Coronary artery (tissue), 2 donors: ENCODE measurements around the gene GLT8D1.
A peak's percentile ranks its signal among the peaks of the same experiment; 100 is the strongest.

Experiments
- DNase-seq: peaks from one replicate; pipeline ENCODE4 v3.0.0-alpha.2; 2017; ENCODE audit warnings: low spot score
- H3K27ac ChIP-seq, 2 donors: fragments of 200-600 bp; sonication (generic); one replicate each; pipeline ENCODE4 v1.5.1; 2016 to 2019
- H3K4me3 ChIP-seq: fragments of 200-600 bp; sonication (generic); 2 replicates; pipeline ENCODE4 v1.5.1; 2016; ENCODE audit warnings: mild to moderate bottlenecking, moderate library complexity
- TF ChIP-seq, protein P1 (sequence below): fragments of 200-600 bp; sonication (generic); IDR thresholded peaks from one replicate; pipeline ENCODE4 v1.5.1; 2019; ENCODE audit warnings: antibody characterized with exemption

Gene GLT8D1

GRCh38 chr3:52705688-52706686 lies at the start of gene GLT8D1, which contains the start of gene SPCS1:
Gene GLT8D1 (minus strand): TSS chr3:52705791. CDS start chr3:52700460, 5,331 bp downstream.
Gene SPCS1 (plus strand): TSS chr3:52706106. CDS start chr3:52706247, 141 bp downstream.
- peak; percentile 91 for DNase-seq
- Histone ChIP-seq H3K4me3 (peak within 1 kb of the TSS; percentile 83), H3K27ac (peak within 1 kb of the TSS; percentile 76 to 91)
- TF ChIP-seq, protein P1, sequence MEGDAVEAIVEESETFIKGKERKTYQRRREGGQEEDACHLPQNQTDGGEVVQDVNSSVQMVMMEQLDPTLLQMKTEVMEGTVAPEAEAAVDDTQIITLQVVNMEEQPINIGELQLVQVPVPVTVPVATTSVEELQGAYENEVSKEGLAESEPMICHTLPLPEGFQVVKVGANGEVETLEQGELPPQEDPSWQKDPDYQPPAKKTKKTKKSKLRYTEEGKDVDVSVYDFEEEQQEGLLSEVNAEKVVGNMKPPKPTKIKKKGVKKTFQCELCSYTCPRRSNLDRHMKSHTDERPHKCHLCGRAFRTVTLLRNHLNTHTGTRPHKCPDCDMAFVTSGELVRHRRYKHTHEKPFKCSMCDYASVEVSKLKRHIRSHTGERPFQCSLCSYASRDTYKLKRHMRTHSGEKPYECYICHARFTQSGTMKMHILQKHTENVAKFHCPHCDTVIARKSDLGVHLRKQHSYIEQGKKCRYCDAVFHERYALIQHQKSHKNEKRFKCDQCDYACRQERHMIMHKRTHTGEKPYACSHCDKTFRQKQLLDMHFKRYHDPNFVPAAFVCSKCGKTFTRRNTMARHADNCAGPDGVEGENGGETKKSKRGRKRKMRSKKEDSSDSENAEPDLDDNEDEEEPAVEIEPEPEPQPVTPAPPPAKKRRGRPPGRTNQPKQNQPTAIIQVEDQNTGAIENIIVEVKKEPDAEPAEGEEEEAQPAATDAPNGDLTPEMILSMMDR = no peak

DNA sequence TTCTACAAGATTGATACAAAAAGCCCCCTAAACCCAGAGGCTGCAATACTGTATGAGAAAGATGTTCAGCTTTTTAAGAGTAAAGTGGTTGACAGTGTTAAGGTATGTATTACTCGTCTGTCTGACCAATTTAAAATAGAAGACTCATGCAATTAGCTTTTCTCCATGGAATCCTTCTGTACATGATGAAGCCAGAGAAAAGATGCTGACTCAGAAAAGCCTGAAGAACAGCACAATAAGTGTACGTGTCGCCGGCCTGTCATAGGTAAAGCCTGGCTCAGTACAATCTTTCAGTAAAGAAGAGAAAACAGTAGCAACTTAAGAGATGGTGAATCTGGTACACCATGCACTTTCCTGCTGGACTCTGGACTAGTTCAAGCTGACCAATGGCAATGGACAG lies 48.8 kb upstream of the GLT8D1 start:
- TF ChIP-seq, protein P1 = no peak
- H3K27ac ChIP-seq = no peak overlapping the region
- no peak overlapping the region for H3K4me3 ChIP-seq
- DNase-seq = no peak

- no peak overlapping the region for H3K4me3 ChIP-seq
- no peak for DNase-seq
- TF ChIP-seq, protein P1 = no peak
- no peak overlapping the region for H3K27ac ChIP-seq
These were observed 46.6 kb upstream of the GLT8D1 start for GRCh38 chr3:52752045-52752660.

- no peak for DNase-seq
- Histone ChIP-seq H3K4me3 (no peak overlapping the region), H3K27ac (no peak overlapping the region)
- TF ChIP-seq, protein P1 = no peak
These were observed 38.1 kb upstream of the GLT8D1 start for GRCh38 chr3:52743721-52744120.

DNA sequence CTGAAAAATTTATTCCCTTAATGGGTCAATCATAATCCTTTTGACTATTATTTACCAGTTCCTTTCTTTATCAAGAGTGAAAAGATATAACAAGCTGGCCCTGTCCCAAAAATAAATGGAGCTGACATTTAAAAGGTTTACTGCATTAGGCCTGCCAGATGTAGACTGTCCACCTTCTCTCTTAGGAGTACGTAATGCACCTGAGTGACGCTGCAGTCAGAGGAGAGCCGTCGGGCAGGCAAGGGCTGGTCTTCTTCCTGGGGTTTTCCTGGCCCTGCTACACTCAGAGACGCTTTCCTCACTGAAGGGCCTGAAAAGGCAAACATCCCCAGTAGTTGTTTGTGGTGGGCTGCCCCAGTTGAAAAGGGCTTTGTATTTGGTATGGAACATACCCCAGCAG lies 37.6 kb upstream of the GLT8D1 start:
- DNase-seq = no peak
- Histone ChIP-seq H3K27ac (no peak overlapping the region), H3K4me3 (no peak overlapping the region)
- TF ChIP-seq, protein P1 = no peak

DNA sequence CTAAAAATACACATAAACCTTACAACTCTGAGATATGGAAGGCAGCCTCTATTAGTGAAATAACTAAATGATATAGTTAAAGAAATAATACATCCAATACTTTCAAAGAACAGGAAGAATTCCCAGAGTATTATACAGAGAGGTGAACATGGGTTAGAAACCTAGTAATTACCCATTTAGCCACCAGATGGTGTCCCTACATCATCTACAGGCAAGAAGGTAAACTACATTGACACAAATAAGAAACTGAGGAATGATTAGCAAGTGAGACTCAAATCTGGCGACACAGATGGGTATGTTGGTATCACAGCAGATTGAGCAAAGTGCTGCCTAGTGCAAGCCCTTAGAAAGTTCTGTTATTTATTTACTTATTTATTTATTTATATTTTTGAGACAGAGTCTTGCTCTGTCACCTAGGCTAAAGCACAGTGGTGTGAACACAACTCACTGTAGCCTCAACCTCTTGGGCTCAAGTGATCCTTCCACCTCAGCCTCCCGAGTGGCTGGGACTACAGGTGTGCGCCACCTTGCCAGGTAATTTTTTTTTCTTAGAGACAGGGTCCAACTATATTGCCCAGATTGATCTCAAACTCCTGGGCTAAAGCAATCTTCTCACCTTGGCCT lies 36.9 kb upstream of the GLT8D1 start:
- H3K27ac ChIP-seq = no peak overlapping the region
- no peak overlapping the region for H3K4me3 ChIP-seq
- TF ChIP-seq, protein P1 = peak; percentile 53
- no peak for DNase-seq
